ENCODE measurements around the gene SLC38A4.

GRCh38 chr12:46764005-46764404, 61.8 kb downstream of the SLC38A4 start:
- TF ChIP-seq CTCF (IDR thresholded peaks at IDR 0.05) (no peak), EZH2 (IDR thresholded peaks at IDR 0.05; ENCODE audit: borderline replicate concordance, insufficient read depth, low read depth, low read length, poor library complexity, severe bottlenecking) (no peak)

All from B cell (primary cell).